CD4-positive, alpha-beta T cell treated with Interleukin-15 for 4 hours (primary cell): Measurements from ENCODE around the gene CDIP1.
A peak's percentile ranks its signal among the peaks of the same experiment; 100 is the strongest.

Experiments used
- DNase-seq: peaks from one replicate; pipeline ENCODE4 v3.0.0-alpha.2; 2020; ENCODE audit warnings: low spot score

CDIP1 gene

DNA sequence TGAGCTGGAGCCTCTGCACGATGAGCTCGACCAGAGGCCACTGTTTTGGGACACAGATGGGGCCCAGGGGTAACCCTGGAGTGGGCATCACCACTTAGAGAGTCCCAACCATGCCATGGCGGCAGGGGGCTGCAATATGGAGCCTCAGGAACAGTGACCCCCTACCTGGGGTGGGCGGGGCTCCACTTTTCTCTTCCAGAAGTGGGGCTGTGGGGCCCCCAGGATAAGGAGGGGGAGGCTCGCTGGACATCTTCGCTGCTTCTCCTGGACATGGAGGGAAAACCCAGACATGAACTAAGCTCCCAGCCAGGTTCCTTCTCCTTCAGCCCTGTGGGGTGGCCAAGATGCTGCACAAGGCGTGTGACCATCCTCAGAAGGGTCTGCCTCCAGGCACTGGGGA is 24.7 kb downstream of the CDIP1 start:
- no peak for DNase-seq

GRCh38 chr16:4513086-4513860 is 25.3 kb downstream of the CDIP1 start:
- no peak for DNase-seq

GRCh38 chr16:4512473-4512872 is 26.1 kb downstream of the CDIP1 start:
- no peak for DNase-seq

- DNase-seq = no peak
These were observed 27.0 kb downstream of the CDIP1 start for GRCh38 chr16:4511441-4512082.

DNA sequence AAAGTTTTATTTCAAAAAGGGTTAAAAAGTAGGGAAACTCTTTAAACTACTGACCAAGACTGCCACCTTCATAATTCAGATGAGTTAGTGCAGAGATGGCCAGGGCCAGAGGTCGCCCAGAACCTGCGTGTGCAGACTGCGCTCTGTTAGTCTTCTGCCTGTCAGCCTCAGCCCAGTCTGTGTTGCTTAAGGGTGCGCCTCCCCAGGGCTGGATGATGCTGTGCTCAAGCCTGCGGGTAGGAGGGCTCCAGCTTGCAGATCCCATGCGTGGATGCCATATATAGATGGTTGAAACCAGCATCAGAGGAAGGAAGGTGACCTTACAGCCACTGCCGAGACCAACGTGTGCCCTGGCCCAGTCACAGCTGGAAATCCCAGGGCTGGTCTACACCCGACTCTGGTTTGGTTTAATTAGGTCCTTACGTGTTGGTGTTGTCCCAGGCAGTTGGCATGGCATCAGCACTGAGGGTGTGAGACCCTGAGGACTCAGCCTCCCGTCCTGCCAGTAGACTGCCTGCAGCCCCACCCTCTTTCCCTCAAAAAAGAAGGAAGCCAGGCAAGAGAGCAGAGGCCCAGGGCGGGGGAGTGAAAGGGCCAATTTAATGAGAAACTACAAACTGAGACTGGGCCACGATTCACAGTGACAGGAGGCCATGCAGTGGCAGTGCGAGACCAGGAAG is 27.7 kb downstream of the CDIP1 start:
- no peak for DNase-seq

DNA sequence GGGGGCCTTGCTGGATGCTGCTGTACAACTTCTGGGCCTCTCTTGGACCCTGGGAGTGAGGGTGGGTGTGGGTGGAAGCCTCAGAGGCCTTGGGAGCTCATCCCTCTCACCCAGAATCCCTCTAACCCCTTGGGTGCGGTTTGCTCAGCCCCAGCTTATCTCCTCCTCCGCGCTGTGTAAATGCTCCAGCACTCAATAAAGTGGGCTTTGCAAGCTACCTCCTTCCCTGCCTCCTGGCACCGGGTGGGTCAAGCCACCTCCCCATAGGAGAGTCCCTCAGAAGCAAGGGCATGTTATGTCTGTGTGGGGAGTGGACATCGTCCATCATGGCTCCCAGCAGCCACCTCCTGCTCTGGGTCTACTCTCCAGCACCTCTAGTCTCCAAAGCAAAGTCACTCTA is 28.4 kb downstream of the CDIP1 start:
- DNase-seq = no peak

GRCh38 chr16:4509420-4509819 is 29.2 kb downstream of the CDIP1 start:
- no peak for DNase-seq

- DNase-seq = no peak
These were observed 29.8 kb downstream of the CDIP1 start for GRCh38 chr16:4508806-4509205.

- DNase-seq = no peak
These were observed 30.8 kb downstream of the CDIP1 start for GRCh38 chr16:4507588-4508345.

DNA sequence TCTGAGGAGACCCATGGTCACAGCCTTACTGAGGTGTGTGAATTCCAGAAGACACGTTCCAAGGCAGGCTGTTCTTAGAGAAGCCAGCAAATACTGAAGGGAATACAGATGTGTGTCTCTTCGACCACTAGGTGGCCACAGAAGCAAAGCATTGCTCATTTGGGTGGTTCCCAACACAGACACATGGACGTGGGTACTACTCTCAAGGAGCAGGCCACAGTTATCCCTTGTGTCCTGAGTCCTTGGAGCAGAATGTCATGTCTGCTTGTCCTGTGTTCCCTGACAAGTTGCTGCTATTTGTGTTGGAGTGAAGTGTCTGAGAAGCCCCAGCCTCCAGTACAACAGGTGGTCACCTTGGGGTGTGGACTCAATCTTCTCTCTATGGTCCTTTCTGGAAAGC is 32.1 kb downstream of the CDIP1 start:
- peak; percentile 76 for DNase-seq

GRCh38 chr16:4505356-4506147 is 33.0 kb downstream of the CDIP1 start:
- DNase-seq = peak; percentile 87

DNA sequence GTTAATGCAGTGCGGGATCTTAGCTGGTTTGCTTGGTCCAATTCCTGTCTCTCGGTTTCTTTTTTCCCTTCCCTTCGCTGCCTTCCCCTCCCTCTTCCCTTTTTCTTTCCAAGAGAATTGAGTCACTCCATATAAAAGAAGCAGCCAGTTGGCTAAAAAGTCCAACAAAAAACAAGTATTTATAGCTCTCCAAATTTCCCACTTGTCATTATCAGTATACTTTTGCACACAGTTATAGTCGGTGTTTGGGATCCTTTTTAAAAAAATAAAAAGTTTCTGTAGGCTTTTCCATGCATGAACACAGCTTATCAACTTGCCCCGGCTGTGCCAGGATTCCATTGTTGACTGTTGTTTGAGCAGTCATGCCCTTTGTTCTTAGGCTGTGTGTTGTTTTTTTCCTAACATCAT is 37.5 kb downstream of the CDIP1 start:
- DNase-seq = no peak

- DNase-seq = no peak
These were observed 38.3 kb downstream of the CDIP1 start for GRCh38 chr16:4500272-4500671.

DNA sequence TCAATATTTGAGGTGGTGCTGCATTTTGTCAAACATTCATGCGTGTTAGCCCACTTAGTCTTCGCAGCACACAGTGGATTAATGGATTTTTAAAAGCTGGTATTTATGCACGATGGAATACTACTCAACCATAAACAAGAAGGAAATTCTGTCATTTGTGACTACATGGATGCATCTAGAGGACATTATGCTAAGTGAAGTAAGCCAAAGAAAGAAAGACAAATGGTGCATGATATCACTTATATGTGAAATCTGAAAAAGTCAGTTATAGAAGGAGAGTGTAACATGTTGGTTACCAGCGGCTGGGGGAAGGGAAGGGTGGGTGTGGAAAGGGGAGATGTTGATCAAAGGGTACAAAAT is 39.4 kb downstream of the CDIP1 start:
- DNase-seq = no peak

DNA sequence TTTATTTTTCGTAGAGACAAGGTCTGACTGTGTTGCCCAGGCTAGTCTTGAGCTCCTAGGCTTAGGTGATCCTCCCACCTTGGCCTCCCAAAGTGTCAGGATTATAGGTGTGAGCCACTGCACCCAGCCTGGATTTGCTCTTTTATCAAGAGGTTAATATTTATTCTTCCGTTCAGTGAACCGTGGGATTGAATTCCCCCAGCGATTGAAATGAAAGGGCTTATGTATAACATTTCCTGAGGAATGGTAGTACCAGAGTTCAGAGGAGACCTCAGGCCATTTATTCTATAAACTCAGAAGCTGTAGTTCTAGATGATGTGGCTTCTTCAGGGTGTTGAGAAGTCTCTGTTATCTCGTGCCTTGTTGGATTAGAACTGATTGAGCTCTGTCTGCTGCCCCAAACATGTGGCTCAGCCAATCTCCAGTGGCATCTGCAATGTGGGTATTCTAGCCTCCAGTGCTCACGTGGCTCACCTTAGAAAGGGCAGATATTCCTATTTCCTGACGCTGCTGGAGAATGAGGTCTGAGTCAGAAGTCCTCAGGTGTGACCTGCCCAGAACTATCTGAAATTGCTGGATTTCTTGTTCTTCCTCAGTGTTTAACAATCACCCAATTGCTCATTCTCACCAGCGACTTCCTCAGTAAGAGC is 39.9 kb downstream of the CDIP1 start:
- DNase-seq = no peak

- no peak for DNase-seq
These were observed 42.3 kb downstream of the CDIP1 start for GRCh38 chr16:4496305-4496704.

DNA sequence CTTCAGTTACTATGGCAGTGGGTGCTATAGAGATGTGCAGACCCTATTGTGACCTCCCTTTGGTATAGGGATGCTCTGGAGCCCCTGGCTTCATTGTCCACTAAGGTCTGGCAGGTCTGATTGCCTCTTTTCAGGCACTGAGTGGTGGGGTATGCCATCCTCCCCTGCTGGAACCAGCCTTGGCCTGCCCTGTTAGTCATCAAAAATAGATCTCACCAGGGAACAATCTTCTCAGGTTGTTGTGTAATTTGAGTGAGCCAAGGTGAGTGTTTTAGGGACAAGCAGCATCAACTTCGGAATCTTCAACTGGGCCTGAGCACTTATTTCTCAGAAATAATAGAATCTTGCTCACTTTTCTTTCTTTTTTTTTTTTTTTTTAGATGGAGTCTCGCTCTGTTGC is 42.8 kb downstream of the CDIP1 start:
- DNase-seq = no peak

- DNase-seq = no peak
These were observed 43.7 kb downstream of the CDIP1 start for GRCh38 chr16:4494746-4495490.

- DNase-seq = no peak
These were observed 46.7 kb downstream of the CDIP1 start for GRCh38 chr16:4491898-4492297.

DNA sequence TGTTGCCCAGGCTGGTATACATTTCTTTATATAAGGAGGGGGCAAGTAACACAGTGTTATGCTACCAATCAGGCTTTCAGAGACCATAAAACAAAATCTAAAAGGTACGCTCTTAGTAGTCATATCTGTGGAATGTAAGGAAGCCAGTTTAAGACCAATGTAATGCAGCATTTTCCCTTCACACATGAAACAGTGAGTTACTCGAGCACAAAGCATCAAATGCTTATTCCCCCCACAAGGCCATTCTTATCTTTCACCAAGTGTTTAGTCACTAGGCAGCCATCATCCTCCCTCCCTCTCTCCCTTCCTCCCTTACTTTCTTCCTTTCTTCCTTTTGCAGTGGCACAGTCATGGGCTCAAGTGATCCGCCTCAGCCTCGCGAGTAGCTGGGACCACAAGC is 49.5 kb downstream of the CDIP1 start:
- no peak for DNase-seq
